HK-2 (cell line): Measurements from ENCODE around the gene EPHB4.
"Not testable (repeated sequence)": the region's sequence is repeated elsewhere in the genome, so short reads cannot be mapped to it uniquely, and the experiment has no call there.

Experiments used
- DNase-seq: peaks from one replicate; pipeline ENCODE4 v3.0.0-alpha.2; 2018; ENCODE audit not compliant: unreplicated experiment

Gene EPHB4

GRCh38 chr7:100791881-100792666, 35.2 kb downstream of the EPHB4 start:
- no peak for DNase-seq

GRCh38 chr7:100789055-100789454, 38.3 kb downstream of the EPHB4 start:
- no peak for DNase-seq

- DNase-seq: no peak
Observed at GRCh38 chr7:100786323-100786722, 41.0 kb downstream of the EPHB4 start.

GRCh38 chr7:100785878-100786277, 41.4 kb downstream of the EPHB4 start:
- no peak for DNase-seq

- no peak for DNase-seq
Observed at GRCh38 chr7:100783804-100784203, 43.5 kb downstream of the EPHB4 start.

- no peak for DNase-seq
Observed at GRCh38 chr7:100781255-100781654, 46.1 kb downstream of the EPHB4 start.

GRCh38 chr7:100779359-100779758, 48.0 kb downstream of the EPHB4 start:
- DNase-seq: no peak

GRCh38 chr7:100778061-100778621, 49.2 kb downstream of the EPHB4 start:
- no peak for DNase-seq

- no peak for DNase-seq
Observed at GRCh38 chr7:100773491-100773890, 53.8 kb downstream of the EPHB4 start.

GRCh38 chr7:100768784-100769183, 58.5 kb downstream of the EPHB4 start:
- DNase-seq: no peak

GRCh38 chr7:100765250-100765649, 62.1 kb downstream of the EPHB4 start:
- no peak for DNase-seq

- no peak for DNase-seq
Observed at GRCh38 chr7:100764841-100765240, 62.5 kb downstream of the EPHB4 start.

GRCh38 chr7:100763556-100764140, 63.7 kb downstream of the EPHB4 start:
- no peak for DNase-seq

GRCh38 chr7:100762841-100763240, 64.5 kb downstream of the EPHB4 start:
- not testable (repeated sequence) for DNase-seq

GRCh38 chr7:100759357-100760171, 67.8 kb downstream of the EPHB4 start:
- no peak for DNase-seq

GRCh38 chr7:100753750-100754149, 73.6 kb downstream of the EPHB4 start:
- no peak for DNase-seq

- no peak for DNase-seq
Observed at GRCh38 chr7:100752994-100753393, 74.3 kb downstream of the EPHB4 start.
